HCT116 (cell line): ENCODE results near the gene SCFD2. TPM values are rescaled to one million over a fixed set of nuclear protein-coding genes. Genes with fewer than 3 reads are reported as not detected.

Experiments used
- ATAC-seq: fragments of 200-7000 bp; cut with Tn5 transposase; 2 replicates; pipeline ENCODE4 v1.9.1; 2020; ENCODE audit warnings: mild to moderate bottlenecking, moderate library complexity
- BruUV-seq: library from RNA; stranded (reverse); fragments of 400-500 nt; replicated peaks from 2 replicates; lab custom pipeline; 2021; lab: Mats Ljungman, UMichigan
- CTCF ChIA-PET: fragments of 300-600 bp; sonication (Branson Sonifier 250); formaldehyde crosslinking; loops from one replicate; lab custom pipeline; 2021; ENCODE audit warnings: antibody characterized with exemption; lab: Charles Lee
- POLR2A ChIA-PET: fragments of 300-600, 350-600 bp; sonication (Branson Sonifier 250); formaldehyde crosslinking; loops from one replicate; lab custom pipeline; 2021; ENCODE audit warnings: antibody characterized with exemption; lab: Charles Lee
- RAD21 ChIA-PET, 2 experiments: fragments of 300-600 bp; sonication (Branson Sonifier 250); formaldehyde crosslinking; loops; one replicate each; lab custom pipeline; 2023; ENCODE audit warnings: low total read pairs in 2 of 2; ENCODE audit not compliant: uncharacterized antibody in 2 of 2, unreplicated experiment in 2 of 2, low non-redundant PET in 1 of 2; lab: Charles Lee
- DNase-seq: peaks from one replicate; pipeline ENCODE4 v3.0.0-alpha.2; 2010; ENCODE audit warnings: low read depth, low spot score
- H2AFZ ChIP-seq: fragments of 200-600 bp; shearing (Covaris generic), sonication (generic); 2 replicates; pipeline ENCODE4 v1.6.1; 2017; ENCODE audit warnings: low read depth, mixed run types, mixed read lengths, antibody characterized with exemption, low read length; ENCODE audit not compliant: poor library complexity, severe bottlenecking
- H3K27ac ChIP-seq: 2 replicates; pipeline ENCODE4 v1.5.1; 2012; ENCODE audit warnings: low read depth, low read length
- H3K27me3 ChIP-seq: fragments of 200-600 bp; sonication (generic); 2 replicates; pipeline ENCODE4 v1.6.1; 2016; ENCODE audit warnings: mixed run types, low read length, mixed read lengths; ENCODE audit not compliant: insufficient read depth
- H3K36me3 ChIP-seq, 2 experiments: fragments of 200-500 bp in 1 of 2; fragments of 200-600 bp in 1 of 2; sonication (Bioruptor generic) in 1 of 2; sonication (generic) in 1 of 2; 2 replicates each; pipeline versions ENCODE4 v1.5.1 to v1.6.1; 2014 to 2016; ENCODE audit warnings: low read length in 2 of 2, inconsistent platforms in 1 of 2, mixed read lengths in 1 of 2, mixed run types in 1 of 2; ENCODE audit not compliant: insufficient read depth in 2 of 2, control insufficient read depth in 1 of 2
- H3K4me1 ChIP-seq, 2 experiments: fragments of 200-600 bp in 1 of 2; sonication (generic) in 1 of 2; 2 replicates each; pipeline versions ENCODE4 v1.5.1 to v1.6.1; 2012 to 2017; ENCODE audit warnings: low read length in 2 of 2, inconsistent platforms in 1 of 2, mild to moderate bottlenecking in 1 of 2, mixed read lengths in 1 of 2, mixed run types in 1 of 2, moderate library complexity in 1 of 2; ENCODE audit not compliant: insufficient read depth in 2 of 2, control insufficient read depth in 1 of 2
- H3K4me2 ChIP-seq: fragments of 200-600 bp; sonication (generic); 2 replicates; pipeline ENCODE4 v1.6.1; 2017; ENCODE audit warnings: mixed run types, low read length, mixed read lengths
- H3K4me3 ChIP-seq, 2 experiments: fragments of 200-600 bp in 1 of 2; sonication (generic) in 1 of 2; replicated peaks in 1 of 2; 2 replicates each; pipeline ENCODE4 v1.5.1; 2011 to 2016; ENCODE audit warnings: low read length in 2 of 2, control low read depth in 1 of 2, low read depth in 1 of 2, mild to moderate bottlenecking in 1 of 2, mixed read lengths in 1 of 2, mixed run types in 1 of 2
- H3K79me2 ChIP-seq: fragments of 200-600 bp; sonication (generic); 2 replicates; pipeline ENCODE4 v1.6.1; 2017; ENCODE audit warnings: mild to moderate bottlenecking, mixed run types, low read length, moderate library complexity, mixed read lengths; ENCODE audit not compliant: insufficient read depth
- H3K9ac ChIP-seq: fragments of 200-600 bp; sonication (generic); 2 replicates; pipeline ENCODE4 v1.6.1; 2016; ENCODE audit warnings: low read length, mixed read lengths
- H3K9me2 ChIP-seq: fragments of 200-600 bp; sonication (generic), shearing (Covaris generic); 2 replicates; pipeline ENCODE4 v1.6.1; 2017; ENCODE audit warnings: mixed run types, mild to moderate bottlenecking, moderate library complexity; ENCODE audit not compliant: insufficient read depth
- H3K9me3 ChIP-seq, 2 experiments: fragments of 200-500 bp in 1 of 2; fragments of 200-600 bp in 1 of 2; sonication (Bioruptor generic) in 1 of 2; sonication (generic) in 1 of 2; 2 replicates each; pipeline ENCODE4 v1.6.1; 2014 to 2017; ENCODE audit warnings: low read length in 2 of 2, mixed read lengths in 2 of 2, inconsistent platforms in 1 of 2, low read depth in 1 of 2, mild to moderate bottlenecking in 1 of 2, mixed run types in 1 of 2, moderate library complexity in 1 of 2; ENCODE audit not compliant: control insufficient read depth in 1 of 2, insufficient read depth in 1 of 2
- H4K20me1 ChIP-seq: fragments of 200-600 bp; sonication (generic), shearing (Covaris generic); 2 replicates; pipeline ENCODE4 v1.6.1; 2017; ENCODE audit warnings: mixed run types, mild to moderate bottlenecking, moderate library complexity; ENCODE audit not compliant: insufficient read depth
- CBX3 ChIP-seq: IDR thresholded peaks from 2 replicates; pipeline ENCODE4 v1.6.1; 2012; ENCODE audit warnings: low read depth
- CEBPB ChIP-seq: IDR thresholded peaks from 2 replicates; pipeline ENCODE4 v1.6.1; 2012; ENCODE audit warnings: low read depth
- ELF1 ChIP-seq: IDR thresholded peaks from 2 replicates; pipeline ENCODE4 v1.6.1; 2012; ENCODE audit warnings: low read depth, borderline replicate concordance
- EZH2 ChIP-seq: fragments of 200-600 bp; sonication (generic); IDR thresholded peaks from 2 replicates; pipeline ENCODE4 v1.6.1; 2017; ENCODE audit warnings: antibody characterized with exemption, mixed run types
- EZH2phosphoT487 ChIP-seq: fragments of 200-600 bp; IDR thresholded peaks from 2 replicates; pipeline ENCODE4 v1.6.1; 2018; ENCODE audit warnings: antibody characterized with exemption, borderline replicate concordance
- FOSL1 ChIP-seq: IDR thresholded peaks from 2 replicates; pipeline ENCODE4 v1.6.1; 2012; ENCODE audit warnings: low read depth
- JUND ChIP-seq: IDR thresholded peaks from 2 replicates; pipeline ENCODE4 v1.6.1; 2012
- POLR2AphosphoS5 ChIP-seq: IDR thresholded peaks from 2 replicates; pipeline ENCODE4 v1.6.1; 2011; ENCODE audit warnings: mild to moderate bottlenecking, low read depth, low read length, moderate library complexity
- RAD21 ChIP-seq: IDR thresholded peaks from 2 replicates; pipeline ENCODE4 v1.6.1; 2012; ENCODE audit warnings: low read depth, mild to moderate bottlenecking
- SIN3A ChIP-seq: IDR thresholded peaks from 2 replicates; pipeline ENCODE4 v1.6.1; 2012; ENCODE audit warnings: low read depth
- SP1 ChIP-seq: IDR thresholded peaks from 2 replicates; pipeline ENCODE4 v1.6.1; 2012; ENCODE audit warnings: low read depth
- SRF ChIP-seq: IDR thresholded peaks from 2 replicates; pipeline ENCODE4 v1.6.1; 2012; ENCODE audit warnings: low read depth
- TCF7L2 ChIP-seq: IDR thresholded peaks from 2 replicates; pipeline ENCODE4 v1.7.0; 2011; ENCODE audit warnings: borderline replicate concordance, inconsistent platforms; ENCODE audit not compliant: insufficient read depth, insufficient read length; ENCODE audit errors: extremely low read depth
- YY1 ChIP-seq: IDR thresholded peaks from 2 replicates; pipeline ENCODE4 v1.6.1; 2011; ENCODE audit warnings: low read length, low read depth, moderate library complexity, mild to moderate bottlenecking; ENCODE audit not compliant: insufficient replicate concordance; ENCODE audit errors: extremely low read depth
- ZFX ChIP-seq: fragments of 450-650 bp; IDR thresholded peaks from 2 replicates; pipeline ENCODE4 v1.6.1; 2017
- ZNF274 ChIP-seq: fragments of 200-500 bp; sonication (Bioruptor generic); IDR thresholded peaks from 2 replicates; pipeline ENCODE4 v1.6.1; 2014; ENCODE audit warnings: mild to moderate bottlenecking, low read depth, low read length, inconsistent platforms
- intact Hi-C: fragments of 100-400 bp; cut with micrococcal nuclease; formaldehyde crosslinking; loops from 2 replicates; pipeline ENCODE4 v1.10.0; 2022
- total RNA-seq: library from RNA; stranded (reverse); gene quantifications from one replicate; pipeline ENCODE4 v1.2.1, GENCODE V29; 2021; ENCODE audit not compliant: unreplicated experiment
- TF ChIP-seq, protein P1 (sequence below): IDR thresholded peaks from 2 replicates; pipeline ENCODE4 v1.6.1; 2012
- TF ChIP-seq, protein P2 (sequence below): IDR thresholded peaks from 2 replicates; pipeline ENCODE4 v1.6.1; 2011; ENCODE audit warnings: mild to moderate bottlenecking, low read length, moderate library complexity; ENCODE audit not compliant: insufficient replicate concordance; ENCODE audit errors: extremely low read depth

The SCFD2 gene
- total RNA-seq, 1 experiment from 2014 or later = 13.6 TPM

DNA sequence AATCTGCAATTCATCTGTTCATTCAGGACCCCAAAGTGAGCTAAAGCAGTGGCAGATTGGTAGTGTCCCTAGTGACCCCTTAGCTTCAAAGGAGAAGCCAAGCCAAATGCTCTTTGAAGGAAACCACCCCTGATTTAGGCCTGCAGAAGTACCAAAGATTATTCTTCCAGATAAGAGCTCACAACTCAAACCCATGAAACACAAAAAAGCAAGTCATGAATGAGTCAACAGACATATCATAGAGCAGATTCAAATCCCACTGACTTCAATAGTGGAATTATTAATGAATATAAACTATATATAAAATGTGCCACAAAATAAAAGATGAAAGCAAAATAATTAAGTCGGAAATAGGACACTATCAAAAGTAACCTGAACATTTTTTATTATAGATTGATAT, 197.6 kb downstream of the SCFD2 start:
- ChIA-PET RAD21 (no interaction called here), POLR2A (no interaction called here), CTCF (no interaction called here)
- H3K4me2 ChIP-seq = no peak overlapping the region
- TF ChIP-seq POLR2AphosphoS5 (no peak), FOSL1 (no peak), ELF1 (no peak), RAD21 (no peak), CEBPB (no peak), SIN3A (no peak), JUND (no peak), SP1 (no peak), ZNF274 (no peak)
- TF ChIP-seq, protein P1, sequence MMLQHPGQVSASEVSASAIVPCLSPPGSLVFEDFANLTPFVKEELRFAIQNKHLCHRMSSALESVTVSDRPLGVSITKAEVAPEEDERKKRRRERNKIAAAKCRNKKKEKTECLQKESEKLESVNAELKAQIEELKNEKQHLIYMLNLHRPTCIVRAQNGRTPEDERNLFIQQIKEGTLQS = no peak
- no peaks in the 10 kb centered on the region for H3K79me2 ChIP-seq
- no peak overlapping the region for H3K9ac ChIP-seq
- no peaks in the 10 kb centered on the region for H3K4me1 ChIP-seq
- H3K36me3 ChIP-seq = no peaks in the 10 kb centered on the region
- H3K9me2 ChIP-seq = no peaks in the 10 kb centered on the region
- H3K27me3 ChIP-seq = no peaks in the 10 kb centered on the region
- ATAC-seq (no peak), DNase-seq (no peak)
- no peak overlapping the region for H3K27ac ChIP-seq
- H4K20me1 ChIP-seq = no peaks in the 10 kb centered on the region
- H3K4me3 ChIP-seq = no peak overlapping the region
- BruUV-seq = no TSS peak
- intact Hi-C loops = no loop called here
- no peak overlapping the region for H2AFZ ChIP-seq
- H3K9me3 ChIP-seq = no peaks in the 10 kb centered on the region

DNA sequence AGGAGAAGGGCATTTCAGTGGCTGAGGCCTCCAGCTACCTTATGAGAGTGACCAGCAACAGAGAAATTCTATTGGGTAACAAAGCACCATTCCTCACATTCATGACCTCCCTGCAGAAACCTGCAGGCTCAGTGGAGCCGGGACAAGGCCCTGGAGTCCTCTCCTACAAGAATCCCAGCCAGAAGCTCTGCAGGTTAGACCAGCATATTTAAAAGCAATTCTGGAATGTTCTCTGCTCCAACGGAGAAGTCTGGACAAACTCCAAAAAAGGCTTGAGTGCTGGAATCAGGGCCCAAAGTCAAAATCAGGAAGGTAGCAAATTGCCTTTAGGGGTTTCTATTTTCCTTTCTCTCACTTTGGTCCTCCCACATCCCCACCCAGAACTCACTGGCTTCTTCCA, 202.9 kb downstream of the SCFD2 start:
- Histone ChIP-seq H3K79me2 (no peaks in the 10 kb centered on the region), H3K4me1 (no peaks in the 10 kb centered on the region), H3K4me3 (no peak overlapping the region), H3K4me2 (no peak overlapping the region), H3K9me3 (no peaks in the 10 kb centered on the region), H3K27ac (no peak overlapping the region), H3K9ac (no peak overlapping the region), H3K36me3 (no peaks in the 10 kb centered on the region), H4K20me1 (no peaks in the 10 kb centered on the region), H3K27me3 (no peaks in the 10 kb centered on the region), H2AFZ (no peak overlapping the region), H3K9me2 (no peaks in the 10 kb centered on the region)
- POLR2A ChIA-PET = no interaction called here
- RAD21 ChIA-PET = no interaction called here
- intact Hi-C loops = no loop called here
- ATAC-seq (no peak), DNase-seq (no peak)
- no TSS peak for BruUV-seq
- CTCF ChIA-PET = no interaction called here
- no peak for TF ChIP-seq FOSL1
- TF ChIP-seq SP1 = no peak
- TF ChIP-seq, protein P1 = no peak
- TF ChIP-seq ELF1 = no peak
- no peak for TF ChIP-seq ZNF274
- TF ChIP-seq SRF = no peak
- TF ChIP-seq EZH2 = no peak
- no peak for TF ChIP-seq YY1
- TF ChIP-seq TCF7L2 = no peak
- no peak for TF ChIP-seq CBX3
- no peak for TF ChIP-seq ZFX
- TF ChIP-seq, protein P2, sequence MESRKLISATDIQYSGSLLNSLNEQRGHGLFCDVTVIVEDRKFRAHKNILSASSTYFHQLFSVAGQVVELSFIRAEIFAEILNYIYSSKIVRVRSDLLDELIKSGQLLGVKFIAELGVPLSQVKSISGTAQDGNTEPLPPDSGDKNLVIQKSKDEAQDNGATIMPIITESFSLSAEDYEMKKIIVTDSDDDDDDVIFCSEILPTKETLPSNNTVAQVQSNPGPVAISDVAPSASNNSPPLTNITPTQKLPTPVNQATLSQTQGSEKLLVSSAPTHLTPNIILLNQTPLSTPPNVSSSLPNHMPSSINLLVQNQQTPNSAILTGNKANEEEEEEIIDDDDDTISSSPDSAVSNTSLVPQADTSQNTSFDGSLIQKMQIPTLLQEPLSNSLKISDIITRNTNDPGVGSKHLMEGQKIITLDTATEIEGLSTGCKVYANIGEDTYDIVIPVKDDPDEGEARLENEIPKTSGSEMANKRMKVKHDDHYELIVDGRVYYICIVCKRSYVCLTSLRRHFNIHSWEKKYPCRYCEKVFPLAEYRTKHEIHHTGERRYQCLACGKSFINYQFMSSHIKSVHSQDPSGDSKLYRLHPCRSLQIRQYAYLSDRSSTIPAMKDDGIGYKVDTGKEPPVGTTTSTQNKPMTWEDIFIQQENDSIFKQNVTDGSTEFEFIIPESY = no peak
- no peak for TF ChIP-seq RAD21
- TF ChIP-seq EZH2phosphoT487 = no peak
